NCI-H460 (cell line): ENCODE measurements around the gene MACROH2A2. TPM values are rescaled to one million over a fixed set of nuclear protein-coding genes. Genes with fewer than 3 reads are reported as not detected.

Source experiments
- DNase-seq: peaks from one replicate; pipeline ENCODE4 v3.0.0-alpha.2; 2016; ENCODE audit warnings: low read depth; ENCODE audit errors: extremely low read depth
- total RNA-seq: library from RNA; depleted of rRNA; stranded (reverse); fragments of >200 nt; shearing (Covaris generic); gene quantifications from 2 replicates; pipeline ENCODE4 v1.2.3, GENCODE V29; 2014

The MACROH2A2 gene
- total RNA-seq, 1 experiment from 2014 or later: 28.0 TPM

- no peak for DNase-seq
These were observed 73.4 kb downstream of the MACROH2A2 start for GRCh38 chr10:70125918-70126552.

- DNase-seq: no peak
These were observed 74.2 kb downstream of the MACROH2A2 start for GRCh38 chr10:70126700-70127395.

GRCh38 chr10:70130878-70131559 is 78.4 kb downstream of the MACROH2A2 start:
- peak; percentile 48 for DNase-seq

GRCh38 chr10:70131560-70131937 is 78.9 kb downstream of the MACROH2A2 start:
- no peak for DNase-seq

GRCh38 chr10:70132098-70133029 is 79.7 kb downstream of the MACROH2A2 start, which contains the start of gene AIFM2:
AIFM2 (minus strand) TSS chr10:70132825; CDS start chr10:70124084, 8,741 bp downstream.
- peak; percentile 80 for DNase-seq

- DNase-seq: no peak
These were observed 82.4 kb downstream of the MACROH2A2 start for GRCh38 chr10:70135046-70135445.

GRCh38 chr10:70135684-70136083 is 83.0 kb downstream of the MACROH2A2 start:
- DNase-seq: no peak

- DNase-seq: no peak
These were observed 84.5 kb downstream of the MACROH2A2 start for GRCh38 chr10:70137135-70137534.

- DNase-seq: peak; percentile 70
These were observed 85.6 kb downstream of the MACROH2A2 start for GRCh38 chr10:70137927-70138883.

GRCh38 chr10:70139151-70139996 is 86.7 kb downstream of the MACROH2A2 start:
- no peak for DNase-seq

- DNase-seq: no peak
These were observed 87.3 kb downstream of the MACROH2A2 start for GRCh38 chr10:70139997-70140250.

- DNase-seq: no peak
These were observed 87.7 kb downstream of the MACROH2A2 start for GRCh38 chr10:70140297-70140696.

GRCh38 chr10:70142555-70142954 is 89.9 kb downstream of the MACROH2A2 start:
- DNase-seq: no peak

GRCh38 chr10:70144372-70145110 is 91.9 kb downstream of the MACROH2A2 start:
- DNase-seq: no peak

GRCh38 chr10:70145166-70145665 is 92.6 kb downstream of the MACROH2A2 start:
- DNase-seq: no peak

GRCh38 chr10:70145666-70146488 is 93.2 kb downstream of the MACROH2A2 start:
- peak; percentile 43 for DNase-seq
